ENCODE results near the gene RGS19. TPM values are rescaled to one million over a fixed set of nuclear protein-coding genes. Genes with fewer than 3 reads are reported as not detected.

RGS19 gene
- polyA plus RNA-seq, 1 of the 3 experiments (the other 2 are of a cell fraction): 20.5 TPM

DNA sequence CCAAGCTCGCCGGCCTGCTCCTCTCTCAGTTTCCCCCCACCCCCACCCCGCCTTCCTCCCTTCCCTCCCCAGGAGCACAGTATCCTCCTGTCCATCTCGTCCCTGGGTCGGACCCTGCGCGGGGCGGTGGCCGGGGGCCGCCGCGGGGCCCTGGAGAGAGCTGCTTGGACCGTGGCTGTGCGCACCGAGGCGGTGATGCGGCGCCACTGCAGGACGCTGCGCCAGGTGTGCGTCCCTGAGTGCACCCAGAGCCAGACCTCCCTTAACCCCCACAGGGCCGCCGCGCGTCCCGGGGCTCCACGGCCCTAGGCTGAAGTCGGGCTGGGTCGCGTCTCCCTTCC lies 41.1 kb downstream of the RGS19 start:
- H3K4me1 ChIP-seq (ENCODE audit: control insufficient read depth in 1 of 2, insufficient read depth in 2 of 2, low read depth in 1 of 2, low read length in 1 of 2): peaks cover 0 to 13% of the 10 kb centered on the region in 2 experiments; a peak in 1 of 4 replicates
- H3F3A ChIP-seq (replicated peaks; ENCODE audit: insufficient read depth): no peaks in the 10 kb centered on the region
- peak overlapping the region; percentile 82; the same call in 1 of the 2 replicates for H3K4me2 ChIP-seq
- H3K9me3 ChIP-seq: no peaks in the 10 kb centered on the region
- H3K9ac ChIP-seq: no peak overlapping the region
- ChIA-PET POLR2A (interaction anchor here (0.9 to 3.6 kb wide), 2 partner anchors 57 to 502 kb away, joined by 3 to 18 read pairs; partner anchors contain the start of gene PRPF6), CTCF (interaction anchor here (0.6 to 7.7 kb wide), 43 partner anchors 8 to 514 kb away, joined by 3 to 85 read pairs (median 4); partner anchors contain the start of genes LKAAEAR1, OPRL1, PRPF6 and RGS19)
- peaks cover 0 to 8% of the 10 kb centered on the region in 2 experiments for H3K36me3 ChIP-seq (replicated peaks in 1 of 2; ENCODE audit: control insufficient read depth in 1 of 2, insufficient read depth in 2 of 2, low read length in 1 of 2)
- H2AFZ ChIP-seq (ENCODE audit: low read depth): no peak overlapping the region
- no peaks in the 10 kb centered on the region for H3K79me2 ChIP-seq (ENCODE audit: insufficient read depth)
- DNase-seq: no peak
- H3K27me3 ChIP-seq (ENCODE audit: insufficient read depth): no peaks in the 10 kb centered on the region
- 10% methylated on average over 2 of the region's 30 CpGs for WGBS (ENCODE audit: low lambda C conversion rate)
- H3K9me2 ChIP-seq: no peaks in the 10 kb centered on the region
- no peak for TF ChIP-seq GABPA (IDR thresholded peaks at IDR 0.05; ENCODE audit: low read depth)
- no peak for TF ChIP-seq SMC3 (IDR thresholded peaks at IDR 0.05; ENCODE audit: low read depth, low read length)
- TF ChIP-seq GATA2 (CRISPR knock-in tag; IDR thresholded peaks at IDR 0.05): no peak
- TF ChIP-seq POLR2AphosphoS5 (IDR thresholded peaks at IDR 0.05; ENCODE audit: low read depth, low read length): no peak
- no peak for TF ChIP-seq RXRA (IDR thresholded peaks at IDR 0.05; ENCODE audit: borderline replicate concordance, low read depth)
- 0 out of 2 replicates have a peak, but pooled peaks cover 10% of the 10 kb centered on the region for H4K20me1 ChIP-seq (ENCODE audit: insufficient read depth)
- H3K27ac ChIP-seq (ENCODE audit: low read depth in 2 of 2, low read length in 1 of 2): no peak overlapping the region
- peak overlapping the region; percentile 42 to 57; a peak in 2 of 4 replicates for H3K4me3 ChIP-seq (ENCODE audit: low read depth in 2 of 2, low read length in 1 of 2)

DNA sequence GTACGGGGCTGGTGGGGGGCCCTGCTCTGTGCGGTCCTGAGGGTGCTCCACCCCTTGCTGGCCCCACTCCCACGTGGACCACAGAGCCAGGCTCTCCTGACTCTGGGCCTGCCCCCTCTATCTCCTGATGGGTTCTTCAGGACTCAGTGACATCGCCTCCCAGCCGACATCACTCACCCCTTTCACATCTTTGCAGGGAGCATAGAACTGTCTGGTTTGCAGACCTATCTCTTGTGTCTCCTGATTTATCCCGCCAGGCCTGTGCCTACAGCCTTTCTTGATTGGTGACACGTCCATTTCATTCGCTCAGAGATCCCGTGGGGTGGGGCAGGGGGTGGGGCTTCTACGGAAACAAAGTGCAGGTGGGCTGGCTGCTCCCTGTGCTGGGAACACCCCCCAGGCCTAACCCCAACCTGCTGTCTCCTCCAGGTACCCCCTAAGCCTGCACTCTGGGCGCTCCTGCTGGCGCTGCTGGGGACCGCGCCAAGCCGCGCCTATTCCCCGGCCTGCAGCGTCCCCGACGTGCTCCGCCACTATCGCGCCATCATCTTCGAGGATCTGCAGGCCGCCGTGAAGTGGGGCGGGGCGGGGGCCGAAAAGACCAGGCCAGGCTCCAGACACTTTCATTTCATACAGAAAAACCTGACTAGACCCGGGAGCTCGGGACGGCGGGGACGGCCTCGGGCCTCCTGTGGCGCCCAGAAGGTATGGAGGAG lies 41.7 kb downstream of the RGS19 start:
- Histone ChIP-seq H3K4me1 (ENCODE audit: control insufficient read depth in 1 of 2, insufficient read depth in 2 of 2, low read depth in 1 of 2, low read length in 1 of 2) (peaks cover 0 to 13% of the 10 kb centered on the region in 2 experiments; a peak in 1 of 4 replicates), H3K36me3 (replicated peaks in 1 of 2; ENCODE audit: control insufficient read depth in 1 of 2, insufficient read depth in 2 of 2, low read length in 1 of 2) (peaks cover 0 to 14% of the 10 kb centered on the region in 2 experiments), H3K27me3 (ENCODE audit: insufficient read depth) (no peaks in the 10 kb centered on the region), H3K4me2 (no peak overlapping the region), H4K20me1 (ENCODE audit: insufficient read depth) (0 out of 2 replicates have a peak, but pooled peaks cover 10% of the 10 kb centered on the region), H3K4me3 (ENCODE audit: low read depth in 2 of 2, low read length in 1 of 2) (no peak overlapping the region), H3K79me2 (ENCODE audit: insufficient read depth) (no peaks in the 10 kb centered on the region), H3K9me3 (no peaks in the 10 kb centered on the region), H3K9ac (no peak overlapping the region), H3K9me2 (no peaks in the 10 kb centered on the region), H3F3A (replicated peaks; ENCODE audit: insufficient read depth) (no peaks in the 10 kb centered on the region), H3K27ac (ENCODE audit: low read depth in 2 of 2, low read length in 1 of 2) (no peak overlapping the region), H2AFZ (ENCODE audit: low read depth) (no peak overlapping the region)
- WGBS (ENCODE audit: low lambda C conversion rate): 30% methylated on average over 18 of the region's 36 CpGs
- TF ChIP-seq PBX3 (IDR thresholded peaks at IDR 0.05): no peak
- no peak for TF ChIP-seq MEF2A (IDR thresholded peaks at IDR 0.05; ENCODE audit: borderline replicate concordance, low read depth)
- TF ChIP-seq TAF1 (IDR thresholded peaks at IDR 0.05; ENCODE audit: borderline replicate concordance, low read depth, low read length): no peak
- peak; percentile 28; the same call in 1 of the 2 replicates for TF ChIP-seq GATA2 (CRISPR knock-in tag; IDR thresholded peaks at IDR 0.05)
- TF ChIP-seq FOSL2 (IDR thresholded peaks at IDR 0.05; ENCODE audit: borderline replicate concordance, low read depth): no peak
- no peak for TF ChIP-seq REST (IDR thresholded peaks at IDR 0.05; ENCODE audit: low read depth, low read length)
- CTCF ChIA-PET: interaction anchor here (0.6 to 7.7 kb wide), 28 partner anchors 10 to 513 kb away, joined by 3 to 85 read pairs (median 4); partner anchors contain the start of genes LKAAEAR1, OPRL1, PRPF6 and RGS19
- DNase-seq: no peak
- POLR2A ChIA-PET: interaction anchor here (3.6 kb wide), 1 partner anchor 56 kb away, joined by 18 read pairs; the partner anchor contains the start of gene PRPF6

Measured in SK-N-SH (cell line).